ENCODE data around the gene SLC37A1.

SLC37A1 gene

GRCh38 chr21:42531771-42532170 lies 18.1 kb downstream of the SLC37A1 start:
- DNase-seq: no peak

GRCh38 chr21:42532466-42533181 lies 19.0 kb downstream of the SLC37A1 start:
- DNase-seq: no peak

GRCh38 chr21:42533306-42533962 lies 19.8 kb downstream of the SLC37A1 start:
- no peak for DNase-seq

- no peak for DNase-seq
Measured at GRCh38 chr21:42533963-42534355, 20.3 kb downstream of the SLC37A1 start.

- no peak for DNase-seq
Measured at GRCh38 chr21:42534421-42535378, 21.0 kb downstream of the SLC37A1 start.

GRCh38 chr21:42535602-42536171 lies 22.0 kb downstream of the SLC37A1 start:
- no peak for DNase-seq

- no peak for DNase-seq
Measured at GRCh38 chr21:42536601-42537000, 22.9 kb downstream of the SLC37A1 start.

GRCh38 chr21:42537106-42537742 lies 23.6 kb downstream of the SLC37A1 start:
- no peak for DNase-seq

GRCh38 chr21:42538479-42539275 lies 25.0 kb downstream of the SLC37A1 start:
- DNase-seq: no peak

GRCh38 chr21:42539342-42539741 lies 25.7 kb downstream of the SLC37A1 start:
- DNase-seq: no peak

- no peak for DNase-seq
Measured at GRCh38 chr21:42539931-42540343, 26.3 kb downstream of the SLC37A1 start.

- no peak for DNase-seq
Measured at GRCh38 chr21:42540396-42540795, 26.7 kb downstream of the SLC37A1 start.

GRCh38 chr21:42541174-42541573 lies 27.5 kb downstream of the SLC37A1 start:
- DNase-seq: no peak

- no peak for DNase-seq
Measured at GRCh38 chr21:42541618-42542017, 28.0 kb downstream of the SLC37A1 start.

GRCh38 chr21:42542196-42542595 lies 28.5 kb downstream of the SLC37A1 start:
- no peak for DNase-seq

- DNase-seq: no peak
Measured at GRCh38 chr21:42542596-42542995, 28.9 kb downstream of the SLC37A1 start.

- DNase-seq: no peak
Measured at GRCh38 chr21:42543106-42543847, 29.6 kb downstream of the SLC37A1 start.

- no peak for DNase-seq
Measured at GRCh38 chr21:42544544-42544943, 30.9 kb downstream of the SLC37A1 start.

GRCh38 chr21:42545317-42545716 lies 31.7 kb downstream of the SLC37A1 start:
- DNase-seq: no peak

- no peak for DNase-seq
Measured at GRCh38 chr21:42545745-42546144, 32.1 kb downstream of the SLC37A1 start.

- DNase-seq: no peak
Measured at GRCh38 chr21:42546433-42546832, 32.8 kb downstream of the SLC37A1 start.
